ENCODE measurements around the gene ZFP92.
"Not testable (repeated sequence)": the region's sequence is repeated elsewhere in the genome, so short reads cannot be mapped to it uniquely, and the experiment has no call there.

Gene ZFP92, protein sequence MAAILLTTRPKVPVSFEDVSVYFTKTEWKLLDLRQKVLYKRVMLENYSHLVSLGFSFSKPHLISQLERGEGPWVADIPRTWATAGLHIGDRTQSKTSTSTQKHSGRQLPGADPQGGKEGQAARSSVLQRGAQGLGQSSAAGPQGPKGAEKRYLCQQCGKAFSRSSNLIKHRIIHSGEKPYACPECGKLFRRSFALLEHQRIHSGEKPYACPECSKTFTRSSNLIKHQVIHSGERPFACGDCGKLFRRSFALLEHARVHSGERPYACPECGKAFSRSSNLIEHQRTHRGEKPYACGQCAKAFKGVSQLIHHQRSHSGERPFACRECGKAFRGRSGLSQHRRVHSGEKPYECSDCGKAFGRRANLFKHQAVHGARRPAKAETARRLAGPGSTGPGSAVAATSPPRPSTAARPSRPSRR

GRCh38 chrX:153411255-153411987, at the start of gene ZFP92:
TSS of gene ZFP92 (plus strand) at chrX:153411472. CDS start at chrX:153418323, 6,851 bp downstream.
- no peak for DNase-seq

- DNase-seq, result no peak
Measured at GRCh38 chrX:153361781-153362397, 49.4 kb upstream of the ZFP92 start.

DNA sequence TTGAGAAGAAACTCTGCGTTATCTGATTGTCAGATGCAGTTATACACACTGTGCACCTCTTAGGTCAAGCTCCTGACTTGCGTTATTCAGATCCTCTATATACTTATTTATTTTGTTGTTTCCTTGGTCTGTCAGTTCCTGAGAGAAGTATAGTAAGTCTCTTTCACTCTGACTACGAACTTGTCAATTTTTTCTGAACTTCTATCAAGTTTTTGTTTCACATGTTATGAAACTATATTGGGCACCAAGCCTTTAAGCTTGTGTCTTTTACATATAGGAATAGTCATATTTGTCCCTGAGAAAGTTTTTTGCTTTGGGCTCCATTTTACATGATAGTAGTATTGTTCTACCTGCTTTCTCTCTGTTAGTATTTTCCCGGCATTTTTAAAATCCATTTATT, 45.6 kb upstream of the ZFP92 start:
- no peak for DNase-seq

DNA sequence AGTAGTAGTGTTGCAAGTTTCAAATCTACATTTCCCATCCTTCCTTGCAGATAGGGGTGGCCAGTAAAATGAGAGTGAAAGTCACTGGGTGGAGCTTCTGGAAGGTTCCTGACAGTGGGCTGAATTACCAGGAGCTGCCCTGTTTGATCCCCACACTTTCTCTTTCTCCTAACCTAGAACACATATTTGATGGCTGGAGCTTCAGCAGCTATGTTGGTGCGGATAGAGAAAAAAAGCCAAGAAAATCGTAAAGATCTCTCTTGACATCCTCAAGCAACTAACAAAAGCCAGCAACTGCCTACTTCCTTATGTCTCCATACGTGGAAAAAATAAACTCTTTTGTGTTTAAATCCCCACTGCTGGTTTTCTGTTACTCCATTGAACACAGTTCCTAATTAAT, 45.2 kb upstream of the ZFP92 start:
- no peak for DNase-seq

DNA sequence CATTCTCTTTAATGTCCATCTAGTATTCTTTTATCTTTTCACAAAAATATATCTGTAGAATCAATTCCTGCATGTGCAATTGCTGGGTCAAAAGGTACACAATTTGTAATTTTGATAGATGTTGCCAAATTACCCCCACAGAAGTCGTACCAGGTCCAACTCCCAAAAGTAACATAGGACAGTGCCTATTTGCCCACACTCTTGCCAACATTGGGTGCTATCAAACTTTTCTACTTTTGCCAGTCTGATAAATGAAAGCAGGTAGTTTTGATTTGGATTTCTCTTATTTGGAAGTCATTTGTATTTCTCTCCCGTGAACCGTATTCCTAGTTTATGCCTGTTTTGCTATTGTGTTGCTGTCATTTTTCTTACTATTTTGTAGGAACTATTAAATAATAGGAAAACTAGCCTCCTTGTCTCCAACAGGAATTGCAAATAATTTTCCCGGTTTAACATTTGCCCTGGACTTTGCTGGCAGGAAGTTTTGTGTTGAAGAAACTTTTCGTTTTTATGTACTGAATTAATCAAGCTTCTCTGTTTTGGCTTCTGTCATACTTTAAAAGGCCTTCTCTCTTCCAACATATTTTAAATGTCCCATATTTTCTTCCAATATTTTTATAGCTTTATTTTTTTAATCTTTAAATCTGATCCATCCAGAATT, 44.3 kb upstream of the ZFP92 start:
- no peak for DNase-seq

DNA sequence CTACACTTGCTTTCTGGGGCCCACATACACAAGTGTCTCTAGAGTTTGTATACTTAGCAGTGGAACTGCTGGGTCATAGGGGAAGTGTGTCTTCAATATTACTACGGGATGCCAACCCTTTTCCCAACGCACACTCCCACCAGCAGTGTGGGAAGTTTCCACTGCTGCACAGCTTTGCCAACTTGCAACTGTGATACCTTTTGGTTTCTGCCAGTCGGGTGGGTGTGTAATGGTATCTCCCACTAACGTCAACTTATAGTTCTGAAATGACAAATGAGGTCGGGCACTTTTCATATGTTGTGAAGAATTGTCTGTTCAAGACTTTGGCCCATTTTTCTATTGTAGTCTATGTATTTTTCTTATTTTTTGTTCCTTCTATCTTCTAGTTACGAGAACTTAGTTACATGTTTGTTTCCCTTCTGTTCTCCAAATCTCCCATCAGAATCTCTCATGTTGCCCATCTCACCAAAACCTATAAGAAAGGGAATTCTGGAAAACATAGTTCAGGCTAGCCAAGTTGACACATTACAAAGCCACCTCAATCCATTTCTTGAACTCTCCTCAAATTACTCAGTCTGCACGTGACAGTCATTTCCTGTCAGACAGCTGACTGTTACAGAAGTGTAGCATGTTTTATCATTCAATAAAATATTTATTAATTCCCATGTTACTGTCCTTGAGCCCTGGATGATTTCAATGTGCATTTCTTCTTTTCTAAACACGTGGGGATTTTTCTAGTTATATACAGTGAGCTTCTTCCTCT, 40.8 kb upstream of the ZFP92 start:
- DNase-seq, result no peak

DNA sequence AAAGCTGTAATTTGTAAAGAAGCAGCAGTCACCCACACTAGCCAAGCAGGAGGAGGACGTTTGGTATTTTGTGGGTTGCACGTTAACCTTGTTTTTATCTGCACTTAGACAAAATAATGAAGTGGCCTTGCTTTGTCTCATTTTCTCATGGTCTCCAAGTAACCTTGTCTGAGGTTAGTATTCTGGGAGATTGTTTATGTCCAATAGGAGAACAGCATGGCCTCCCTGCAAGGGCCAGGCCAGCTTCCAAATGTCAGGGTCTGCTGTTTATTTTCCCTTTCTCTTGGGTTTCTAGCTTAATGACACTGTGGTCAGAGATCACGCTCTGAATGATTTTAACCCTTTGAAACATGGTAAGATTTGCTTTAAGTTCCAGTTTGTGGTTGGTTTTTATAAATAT, 40.0 kb upstream of the ZFP92 start:
- DNase-seq, result no peak

DNA sequence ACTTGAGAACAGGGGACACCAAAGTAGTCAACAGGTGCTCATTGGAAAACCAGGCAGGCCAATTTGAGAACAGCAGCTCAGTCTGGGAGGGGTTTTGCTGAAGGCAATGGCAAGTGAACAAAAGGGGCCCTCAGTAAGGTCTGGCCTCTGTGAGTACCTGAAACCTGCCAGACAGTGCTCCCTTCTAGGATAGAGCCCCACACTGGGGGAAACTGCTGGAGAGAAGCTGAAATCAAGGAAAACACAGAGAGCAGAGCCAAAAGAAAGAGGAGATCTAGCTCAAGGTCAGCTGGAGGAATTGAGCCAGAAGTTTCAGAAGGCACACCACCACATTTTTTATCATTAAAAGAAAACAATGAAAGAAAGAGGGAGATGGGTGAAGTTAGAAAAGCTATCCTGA, 38.3 kb upstream of the ZFP92 start:
- DNase-seq, result no peak

DNA sequence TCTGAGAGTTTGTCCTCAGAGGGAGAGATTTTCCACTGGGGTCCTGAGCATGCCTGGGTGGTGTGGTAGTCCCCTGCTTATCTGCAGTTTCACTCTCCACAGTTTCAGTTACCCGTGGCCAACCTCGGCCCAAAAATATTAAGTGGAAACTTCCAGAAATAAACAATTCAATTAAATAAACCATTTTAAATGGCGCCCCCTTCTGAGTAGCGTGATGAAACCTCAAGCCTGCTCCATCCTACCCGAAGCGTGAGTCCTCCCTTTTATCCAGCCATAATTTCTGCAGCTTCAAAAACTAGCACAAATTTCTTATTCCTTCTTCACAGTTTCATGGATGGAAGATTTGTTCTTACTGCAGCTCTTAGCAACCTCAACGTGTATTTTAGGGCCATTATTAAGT, 36.8 kb upstream of the ZFP92 start:
- no peak for DNase-seq

GRCh38 chrX:153375571-153375970, 35.7 kb upstream of the ZFP92 start:
- no peak for DNase-seq

- no peak for DNase-seq
Measured at GRCh38 chrX:153377727-153378126, 33.5 kb upstream of the ZFP92 start.

GRCh38 chrX:153378607-153379006, 32.7 kb upstream of the ZFP92 start:
- no peak for DNase-seq

DNA sequence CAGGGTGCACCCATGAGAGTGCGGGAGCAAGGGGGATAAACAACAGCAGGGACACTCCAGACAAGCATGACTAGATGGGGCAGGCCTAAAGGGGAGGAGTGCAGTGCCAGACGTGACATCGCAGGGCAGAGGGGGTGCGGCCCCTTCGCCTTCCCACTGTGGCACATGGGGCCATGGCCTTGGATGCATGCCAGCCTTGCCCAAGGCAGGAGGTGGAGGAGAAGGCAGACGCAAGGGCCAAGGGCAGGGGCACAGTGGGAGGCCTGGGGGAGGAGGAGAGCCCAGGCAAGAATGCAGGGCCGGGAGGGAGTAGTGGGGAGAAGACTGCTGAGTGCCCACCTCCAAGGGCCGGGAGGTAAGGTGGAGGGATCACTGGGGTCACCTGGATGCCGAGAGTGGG, 31.8 kb upstream of the ZFP92 start:
- no peak for DNase-seq

DNA sequence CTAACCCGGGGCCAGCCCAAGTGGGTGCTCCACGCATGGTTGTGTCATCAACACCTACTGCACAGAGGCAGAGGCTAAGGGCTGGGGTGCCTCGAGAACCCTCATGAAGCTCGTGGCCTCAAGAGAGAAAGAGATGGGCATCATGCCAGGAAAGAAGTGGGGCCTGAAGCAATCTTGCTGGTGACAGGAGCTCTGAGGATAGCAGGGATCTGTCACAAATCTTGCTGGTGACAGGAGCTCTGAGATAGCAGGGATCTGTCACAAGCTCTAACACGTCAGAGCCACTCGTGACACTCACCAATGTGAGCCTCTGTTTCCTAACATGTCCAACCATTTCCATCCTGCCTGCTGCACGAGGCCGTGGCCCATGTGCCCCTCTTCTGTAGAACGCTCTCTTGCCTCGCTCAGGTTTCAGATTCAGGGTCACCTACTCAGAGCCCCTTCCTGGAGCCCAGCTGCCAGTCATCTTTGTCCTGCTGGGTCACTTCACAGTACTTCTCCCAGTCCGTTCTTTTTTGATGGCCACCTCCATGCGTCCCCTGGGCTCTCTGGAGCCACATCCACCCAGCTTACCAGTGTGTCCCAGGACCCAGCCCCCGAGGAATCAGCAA, 31.2 kb upstream of the ZFP92 start:
- DNase-seq, result no peak

DNA sequence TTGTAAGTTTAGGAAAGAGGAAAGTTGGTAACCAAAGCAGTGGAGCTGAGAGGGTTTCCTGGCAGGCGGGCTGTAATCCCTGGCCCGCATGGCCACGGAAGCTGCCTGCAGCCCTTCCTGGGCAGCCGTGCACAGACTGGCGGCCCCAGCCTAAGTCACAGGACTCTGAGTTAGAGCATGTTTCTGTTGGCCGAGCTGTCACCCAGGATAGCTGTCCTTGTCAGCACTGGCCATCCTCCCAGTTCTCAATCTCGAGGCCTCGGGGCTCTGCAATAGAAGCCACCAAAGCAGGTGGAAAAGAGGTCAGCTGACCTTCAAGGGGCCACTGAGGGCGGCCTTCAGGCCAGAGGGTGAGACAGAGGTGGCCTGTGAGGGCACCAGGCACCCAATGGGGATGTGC, 30.6 kb upstream of the ZFP92 start:
- DNase-seq, result no peak

DNA sequence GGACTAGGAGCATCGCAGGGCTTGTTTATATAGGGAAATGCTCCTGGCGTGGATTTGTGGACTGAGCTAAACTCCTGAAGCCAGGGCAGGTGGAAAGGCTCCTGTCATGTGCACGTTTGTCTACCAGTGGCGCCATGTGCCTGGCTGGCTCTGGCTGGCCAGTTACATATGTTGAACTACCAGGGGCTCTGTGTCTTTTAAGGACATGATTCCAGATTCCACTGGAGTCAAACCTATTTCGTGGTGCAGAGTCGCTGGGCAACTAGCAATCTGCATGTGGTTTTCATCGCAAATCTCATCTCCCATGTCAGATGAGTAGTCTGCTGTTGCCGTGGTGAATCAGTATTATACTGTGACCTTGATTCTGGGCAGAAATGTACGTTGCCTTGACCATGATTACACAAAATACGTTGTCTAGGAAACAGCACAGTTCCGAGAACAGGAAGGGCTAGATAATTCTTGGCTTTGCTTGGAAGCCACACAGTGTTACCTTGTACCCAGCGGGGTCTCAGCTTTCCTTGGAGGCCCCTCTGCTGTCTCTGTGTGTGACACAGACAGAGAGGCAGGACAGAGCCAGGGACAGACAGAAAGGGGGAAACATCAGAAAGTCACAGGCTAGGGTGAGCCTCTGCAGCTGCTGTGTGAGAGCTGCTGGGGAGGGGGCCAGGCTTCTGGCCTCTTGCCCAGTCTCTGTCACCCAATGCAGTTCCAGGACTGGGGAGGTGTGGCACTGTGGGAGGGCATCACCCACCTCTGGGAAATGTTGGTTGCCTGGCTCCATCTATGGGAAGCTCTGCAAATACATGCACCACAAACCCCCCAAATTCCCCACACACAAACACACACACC, 29.4 kb upstream of the ZFP92 start:
- DNase-seq, result no peak

DNA sequence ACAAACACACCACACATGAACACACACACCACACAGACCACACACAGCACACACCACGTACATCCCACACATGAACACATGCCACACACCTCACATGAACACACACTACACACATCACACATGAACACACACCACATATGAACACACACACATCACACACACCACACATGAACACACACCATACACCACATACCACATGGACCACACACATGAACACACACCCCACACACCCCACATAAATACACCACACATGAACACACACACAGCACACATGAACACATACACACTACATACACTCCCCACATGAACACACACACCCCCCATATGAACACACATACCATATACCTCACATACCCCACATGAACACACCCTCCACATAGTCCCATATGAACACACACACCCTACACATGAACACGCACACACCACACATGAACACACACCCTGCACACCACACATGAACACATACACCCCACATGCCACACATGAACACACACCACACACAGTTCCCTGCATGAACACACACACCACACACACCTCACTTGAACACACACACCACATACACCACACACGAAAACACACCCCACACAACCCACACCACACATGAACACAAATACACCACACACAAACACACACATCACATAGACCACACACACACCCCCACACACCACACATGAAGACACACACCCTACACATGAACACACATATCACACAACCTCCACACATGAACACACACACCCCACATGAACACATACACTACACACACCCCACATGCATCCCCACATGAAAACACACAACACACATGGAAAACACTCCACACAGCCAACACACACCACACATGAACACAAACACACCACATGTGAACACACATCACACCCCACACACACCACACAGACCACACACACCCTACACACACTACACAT, 28.4 kb upstream of the ZFP92 start:
- no peak for DNase-seq

GRCh38 chrX:153384390-153384789, 26.9 kb upstream of the ZFP92 start:
- DNase-seq, result no peak

DNA sequence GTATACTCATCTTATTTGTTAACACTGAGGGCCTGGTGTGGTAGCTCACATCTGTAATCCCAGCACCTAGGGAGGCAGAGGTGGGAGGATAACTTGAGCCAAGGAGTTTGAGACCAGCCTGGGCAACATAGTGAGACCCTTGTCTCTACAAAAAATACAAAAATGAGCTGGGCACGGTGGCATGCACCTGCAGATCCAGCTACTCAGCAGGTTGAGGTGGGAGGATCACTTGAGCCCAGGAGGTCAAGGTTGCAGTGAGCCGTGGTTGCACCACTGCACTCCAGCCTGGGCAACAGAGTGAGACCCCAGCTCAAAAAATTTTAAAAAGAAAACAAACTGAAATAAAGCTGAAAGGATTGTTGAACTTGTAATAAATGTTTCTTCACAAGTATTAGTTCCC, 26.3 kb upstream of the ZFP92 start:
- DNase-seq, result not testable (repeated sequence)

DNA sequence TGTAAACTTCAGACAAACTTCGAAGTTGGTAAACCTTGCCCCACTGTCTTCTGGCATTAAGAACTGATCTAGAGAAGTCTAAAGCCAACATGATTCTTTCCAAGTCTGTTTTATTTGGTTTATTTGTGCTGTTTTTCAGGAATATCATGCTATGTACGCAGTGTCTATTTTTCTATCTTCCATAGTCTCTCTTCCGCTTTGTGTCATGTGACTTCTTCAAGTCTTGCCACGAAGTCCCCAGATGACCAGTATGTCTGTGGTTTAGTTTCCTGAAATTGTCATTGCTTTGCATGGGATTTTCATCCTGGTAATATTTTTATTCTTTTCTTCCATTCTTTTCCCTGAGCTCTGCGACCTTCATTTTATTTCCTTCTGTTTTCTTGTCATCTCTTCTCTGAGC, 25.2 kb upstream of the ZFP92 start:
- no peak for DNase-seq
